ENCODE data around the gene WSB2. TPM values are rescaled to one million over a fixed set of nuclear protein-coding genes. Genes with fewer than 3 reads are reported as not detected.

Gene WSB2
- polyA plus RNA-seq, 1 donor: 68.1 TPM

DNA sequence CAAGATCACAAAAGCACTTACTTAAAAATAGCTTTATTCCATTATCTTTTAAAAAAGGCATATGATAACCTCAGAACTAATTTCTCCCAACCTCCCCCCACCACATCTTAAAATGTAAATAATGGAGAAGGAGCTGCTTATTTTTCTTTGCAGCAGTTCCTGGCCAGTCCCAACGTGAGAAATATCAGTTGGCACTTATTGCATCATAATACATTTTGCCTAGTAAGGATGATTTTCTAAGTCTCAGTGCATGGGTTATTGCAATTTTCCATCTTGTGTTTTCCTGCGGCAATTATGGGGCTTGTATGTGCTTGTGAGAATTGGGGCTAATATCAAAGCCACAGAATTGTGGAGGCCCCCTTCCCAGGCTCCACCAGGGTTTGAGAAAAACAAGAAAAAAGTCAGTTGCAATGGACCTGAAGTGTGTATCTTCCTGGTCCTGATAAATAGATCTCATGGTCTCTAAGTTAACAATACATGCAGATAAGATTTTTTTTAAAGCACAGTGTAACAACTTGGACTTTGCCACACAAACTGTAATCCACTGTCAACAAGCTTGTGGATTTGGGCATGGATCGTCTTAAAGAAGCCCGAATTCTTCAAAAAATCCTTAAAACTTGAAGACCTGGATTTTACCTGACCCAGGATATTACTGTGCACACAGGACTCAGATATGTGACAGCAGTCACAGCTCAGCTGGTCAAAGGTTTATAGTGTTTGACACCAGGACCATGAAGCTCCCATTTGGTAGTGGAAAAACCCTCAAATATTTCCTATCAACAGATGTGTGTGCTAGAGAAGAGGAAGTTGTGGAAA is 2.8 kb upstream of the WSB2 start:
- Histone ChIP-seq H3K27me3 (ENCODE audit: control insufficient read depth, insufficient read depth, low read length) (no peaks in the 10 kb centered on the region), H3K9me3 (ENCODE audit: control insufficient read depth, low read depth, low read length) (no peaks in the 10 kb centered on the region), H3K27ac (ENCODE audit: low read length) (peak overlapping the region; percentile 95), H3K4me3 (ENCODE audit: low read length) (no peak overlapping the region), H3K4me1 (ENCODE audit: control insufficient read depth, insufficient read depth, low read length) (peaks cover 22% of the 10 kb centered on the region), H3K36me3 (ENCODE audit: control insufficient read depth, insufficient read depth, low read length) (no peaks in the 10 kb centered on the region)
- DNase-seq: peak in 1 of 2 donors; percentile 84
- WGBS (ENCODE audit: insufficient coverage, low lambda C conversion rate): no CpG with 5 or more reads among the region's 4 CpGs

DNA sequence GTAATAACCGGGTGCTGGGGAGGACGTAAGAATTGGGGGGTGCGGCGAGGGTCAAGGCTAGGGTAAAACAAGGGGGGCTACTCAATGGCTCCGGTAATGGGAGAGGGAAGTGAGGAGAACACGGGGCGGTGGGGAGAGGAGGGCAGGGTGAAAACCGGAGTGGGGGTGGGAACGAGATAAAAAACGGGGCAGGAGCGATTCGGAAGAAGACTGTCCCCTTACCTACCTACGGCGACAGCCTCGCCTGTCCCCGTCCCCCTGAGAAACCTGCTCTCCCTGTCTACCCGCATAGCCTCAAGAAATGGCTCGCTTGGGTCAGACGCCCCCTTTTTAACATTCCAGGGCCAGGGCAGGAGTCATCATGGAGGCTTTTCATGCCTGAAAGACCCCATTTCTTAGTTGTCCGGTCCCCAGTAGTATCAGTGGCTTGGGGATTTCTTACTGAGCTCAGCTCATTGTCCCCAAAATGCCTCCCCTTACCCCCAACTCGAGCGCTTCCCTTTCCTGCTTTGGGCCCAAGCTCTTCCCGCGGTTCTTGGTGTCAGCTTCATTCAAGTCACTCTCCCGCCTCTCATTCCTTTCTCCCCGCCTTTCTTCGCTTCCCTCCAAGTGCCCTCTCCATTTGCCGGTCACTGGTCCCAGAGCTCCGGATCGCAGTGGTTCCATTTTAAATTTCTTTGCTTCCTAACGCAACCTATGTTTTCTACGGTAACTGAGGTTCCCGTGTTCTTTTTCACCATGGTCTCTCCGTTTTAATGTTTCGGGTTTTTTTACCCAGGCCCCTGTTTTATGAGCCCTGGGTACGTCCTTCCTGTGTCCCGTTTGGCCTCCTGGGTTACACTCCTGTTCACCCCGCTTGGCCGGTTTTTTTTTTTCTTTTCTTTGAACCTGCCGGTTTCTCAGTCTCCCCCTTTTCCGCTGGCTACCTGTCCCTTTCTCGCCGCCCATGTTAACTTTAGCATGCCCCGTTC is 1.2 kb upstream of the WSB2 start:
- under 1% methylated on average over 12 of the region's 44 CpGs for WGBS (ENCODE audit: insufficient coverage, low lambda C conversion rate)
- peak overlapping the region; percentile 95 for H3K27ac ChIP-seq (ENCODE audit: low read length)
- DNase-seq: peak in 1 of 2 donors; percentile 72
- H3K9me3 ChIP-seq (ENCODE audit: control insufficient read depth, low read depth, low read length): no peaks in the 10 kb centered on the region
- peak overlapping the region; percentile 73 for H3K4me3 ChIP-seq (ENCODE audit: low read length)
- H3K36me3 ChIP-seq (ENCODE audit: control insufficient read depth, insufficient read depth, low read length): peaks cover 2% of the 10 kb centered on the region
- H3K27me3 ChIP-seq (ENCODE audit: control insufficient read depth, insufficient read depth, low read length): no peaks in the 10 kb centered on the region
- H3K4me1 ChIP-seq (ENCODE audit: control insufficient read depth, insufficient read depth, low read length): peaks cover 22% of the 10 kb centered on the region

DNA sequence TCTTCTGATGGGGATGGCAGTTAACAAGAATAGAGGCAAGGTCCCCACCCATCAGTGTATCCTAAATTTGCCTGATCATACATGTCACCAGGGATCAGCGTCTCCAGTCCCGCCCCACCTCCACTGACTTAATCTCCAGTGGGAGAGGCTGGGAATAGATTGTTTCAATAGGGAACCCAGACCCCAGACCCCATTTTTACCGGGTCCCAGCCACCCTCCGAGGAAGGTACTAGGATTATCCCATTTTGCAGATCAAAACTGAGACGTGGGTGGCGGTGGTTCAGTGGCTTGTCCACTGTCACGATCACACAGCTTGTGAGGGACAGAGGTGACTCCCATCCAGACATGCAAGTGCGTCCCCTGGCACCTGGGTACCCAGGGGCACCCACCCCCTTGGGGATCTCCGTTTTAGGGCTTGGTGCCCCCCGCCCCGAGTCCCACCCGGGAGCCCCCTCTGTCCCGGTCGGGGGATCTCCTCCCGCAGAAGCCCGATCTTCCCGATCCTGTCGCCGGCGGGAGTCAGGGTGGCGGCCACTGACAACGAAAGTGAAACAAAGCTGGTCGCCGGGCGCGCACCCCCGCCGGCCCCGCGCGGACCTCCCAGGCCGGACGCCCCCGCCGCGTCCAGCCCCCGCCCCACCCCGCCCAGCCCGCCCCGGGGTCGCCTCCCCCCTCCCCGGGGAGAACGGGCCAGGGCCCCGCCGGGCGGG is 523 bp downstream of the WSB2 start:
- Histone ChIP-seq H3K9me3 (ENCODE audit: control insufficient read depth, low read depth, low read length) (no peaks in the 10 kb centered on the region), H3K27ac (ENCODE audit: low read length) (peak overlapping the region; percentile 97), H3K4me1 (ENCODE audit: control insufficient read depth, insufficient read depth, low read length) (peaks cover 18% of the 10 kb centered on the region), H3K4me3 (ENCODE audit: low read length) (peak overlapping the region; percentile 73), H3K36me3 (ENCODE audit: control insufficient read depth, insufficient read depth, low read length) (peaks cover 2% of the 10 kb centered on the region), H3K27me3 (ENCODE audit: control insufficient read depth, insufficient read depth, low read length) (no peaks in the 10 kb centered on the region)
- WGBS (ENCODE audit: insufficient coverage, low lambda C conversion rate): no CpG with 5 or more reads among the region's 46 CpGs
- peak; percentile 43 to 74 for DNase-seq

DNA sequence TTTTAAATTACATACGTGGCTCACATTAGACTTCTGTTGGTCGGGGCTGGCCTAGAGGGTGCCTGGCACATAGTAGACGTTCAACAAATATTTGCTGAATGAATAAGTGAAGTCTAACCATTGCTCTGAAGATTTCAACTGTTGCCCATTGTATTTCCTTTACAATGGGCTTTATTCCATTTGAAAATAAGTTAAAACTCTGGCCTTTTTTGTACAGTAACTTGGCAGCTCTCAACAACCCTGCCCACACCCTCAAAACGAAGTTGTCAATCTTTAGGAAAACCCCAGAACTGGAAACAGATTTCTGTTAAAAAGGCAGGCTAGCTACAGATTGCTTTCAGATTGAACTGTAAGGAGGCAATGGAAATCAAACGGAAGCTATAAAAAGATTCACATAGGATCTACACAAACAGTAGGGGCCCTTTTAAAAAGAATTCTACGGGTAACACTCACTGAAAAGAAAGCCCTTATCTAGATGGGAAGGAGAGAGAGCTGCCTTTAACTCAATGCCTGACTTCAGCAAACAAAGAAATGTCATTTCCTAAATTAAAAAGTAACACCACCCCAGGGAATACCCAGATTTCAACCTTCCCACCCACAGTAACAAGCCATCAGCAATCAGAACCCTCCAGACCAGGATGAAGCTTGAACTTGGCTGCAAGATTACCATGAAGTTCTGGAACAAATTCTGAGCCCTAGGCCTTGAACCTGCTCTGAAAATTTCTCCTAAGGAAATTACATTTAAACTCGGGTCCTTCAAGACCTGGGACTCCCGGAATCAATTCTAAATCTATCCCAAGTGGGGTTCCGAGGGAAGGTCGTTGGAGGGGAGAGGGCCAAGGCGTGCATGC is 1.4 kb downstream of the WSB2 start:
- no peak for DNase-seq
- no CpG with 5 or more reads among the region's 11 CpGs for WGBS (ENCODE audit: insufficient coverage, low lambda C conversion rate)
- Histone ChIP-seq H3K27me3 (ENCODE audit: control insufficient read depth, insufficient read depth, low read length) (no peaks in the 10 kb centered on the region), H3K36me3 (ENCODE audit: control insufficient read depth, insufficient read depth, low read length) (peaks cover 2% of the 10 kb centered on the region), H3K4me3 (ENCODE audit: low read length) (peak overlapping the region; percentile 73), H3K9me3 (ENCODE audit: control insufficient read depth, low read depth, low read length) (no peaks in the 10 kb centered on the region), H3K4me1 (ENCODE audit: control insufficient read depth, insufficient read depth, low read length) (peaks cover 10% of the 10 kb centered on the region), H3K27ac (ENCODE audit: low read length) (peak overlapping the region; percentile 97)

DNA sequence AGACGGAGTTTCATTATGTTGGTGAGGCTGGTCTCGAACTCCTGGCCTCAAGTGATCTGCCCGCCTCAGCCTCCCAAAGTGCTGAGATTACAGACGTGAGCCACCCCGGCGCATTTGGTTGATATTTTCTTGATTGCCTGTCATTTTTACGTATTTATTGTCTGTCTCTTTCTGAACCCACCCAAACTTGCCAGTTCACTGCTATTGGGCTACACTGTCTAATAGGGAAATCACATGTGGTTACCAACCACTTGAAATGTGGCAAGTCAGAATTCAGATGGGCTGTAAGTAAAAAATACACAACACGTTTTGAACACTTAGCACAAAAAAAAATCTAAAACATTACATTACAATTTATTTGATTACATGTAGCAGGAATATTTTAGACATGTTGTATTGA is 2.1 kb downstream of the WSB2 start:
- DNase-seq: no peak
- Histone ChIP-seq H3K4me1 (ENCODE audit: control insufficient read depth, insufficient read depth, low read length) (peaks cover 7% of the 10 kb centered on the region), H3K4me3 (ENCODE audit: low read length) (no peak overlapping the region), H3K27ac (ENCODE audit: low read length) (no peak overlapping the region), H3K9me3 (ENCODE audit: control insufficient read depth, low read depth, low read length) (no peaks in the 10 kb centered on the region), H3K27me3 (ENCODE audit: control insufficient read depth, insufficient read depth, low read length) (no peaks in the 10 kb centered on the region), H3K36me3 (ENCODE audit: control insufficient read depth, insufficient read depth, low read length) (peaks cover 2% of the 10 kb centered on the region)
- no CpG with 5 or more reads among the region's 8 CpGs for WGBS (ENCODE audit: insufficient coverage, low lambda C conversion rate)

DNA sequence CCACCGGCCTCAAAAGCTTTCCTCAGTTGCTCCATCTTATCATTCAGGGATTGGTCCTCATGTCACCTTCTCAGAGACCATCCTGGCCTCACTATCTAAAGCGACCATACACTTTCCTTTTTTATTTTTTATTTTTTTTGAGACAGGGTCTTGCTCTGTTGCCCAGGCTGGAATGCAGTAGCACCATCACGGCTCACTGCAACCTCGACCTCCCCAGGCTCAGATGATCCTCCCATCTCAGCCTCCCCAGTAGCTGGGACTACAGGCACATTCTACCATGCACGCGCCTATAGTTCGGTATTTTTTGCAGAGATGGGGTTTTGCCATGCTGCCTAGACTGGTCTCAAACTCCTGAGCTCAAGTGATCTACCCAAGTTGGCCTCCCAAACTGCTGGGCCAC is 2.8 kb downstream of the WSB2 start:
- H3K4me1 ChIP-seq (ENCODE audit: control insufficient read depth, insufficient read depth, low read length): peaks cover 9% of the 10 kb centered on the region
- no peak for DNase-seq
- no peak overlapping the region for H3K4me3 ChIP-seq (ENCODE audit: low read length)
- H3K27ac ChIP-seq (ENCODE audit: low read length): no peak overlapping the region
- 100% methylated on average over 1 of the region's 7 CpGs for WGBS (ENCODE audit: insufficient coverage, low lambda C conversion rate)
- no peaks in the 10 kb centered on the region for H3K27me3 ChIP-seq (ENCODE audit: control insufficient read depth, insufficient read depth, low read length)
- H3K9me3 ChIP-seq (ENCODE audit: control insufficient read depth, low read depth, low read length): no peaks in the 10 kb centered on the region
- peaks cover 2% of the 10 kb centered on the region for H3K36me3 ChIP-seq (ENCODE audit: control insufficient read depth, insufficient read depth, low read length)

DNA sequence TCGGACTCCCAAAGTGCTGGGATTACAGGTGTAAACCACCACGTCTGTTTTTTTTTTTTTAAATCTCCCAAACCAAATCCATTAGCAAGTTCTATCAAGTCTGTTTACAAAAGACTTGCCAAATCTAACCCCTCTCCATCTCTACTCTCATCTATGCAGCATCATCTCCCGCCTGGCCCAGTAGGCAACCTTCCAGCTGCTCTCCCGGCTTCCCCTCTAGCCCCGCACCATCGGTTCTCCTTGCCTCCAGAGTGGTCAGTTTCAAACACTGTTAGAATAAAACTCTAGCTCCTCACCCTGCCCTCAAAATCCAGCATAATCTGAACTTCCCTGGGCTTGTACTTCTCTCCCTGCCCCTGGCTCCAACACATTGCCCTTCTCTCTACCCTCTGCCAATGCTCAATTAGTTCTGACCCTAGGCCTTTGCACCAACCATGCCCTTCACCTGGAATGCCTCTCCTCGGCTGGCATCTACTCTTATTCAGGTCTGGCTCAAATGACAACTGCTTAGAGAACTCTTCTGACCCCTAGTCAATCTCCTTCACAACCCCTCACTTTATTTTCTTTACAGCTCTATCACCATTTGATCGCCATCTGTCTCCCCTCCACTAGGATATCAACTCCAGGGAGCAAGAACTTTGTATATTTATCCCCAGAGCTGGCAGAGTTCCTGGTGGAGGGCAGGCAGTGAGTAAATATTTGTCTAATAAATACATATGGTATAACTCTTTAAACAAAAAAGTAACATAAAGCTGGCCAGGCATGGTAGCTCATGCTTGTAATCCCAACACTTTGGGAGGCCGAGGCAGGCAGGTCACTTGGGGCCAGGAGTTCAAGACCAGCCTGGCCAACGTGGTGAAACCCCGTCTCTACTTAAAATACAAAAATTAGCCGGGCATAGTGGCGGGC is 4.9 kb downstream of the WSB2 start:
- Histone ChIP-seq H3K36me3 (ENCODE audit: control insufficient read depth, insufficient read depth, low read length) (peaks cover 9% of the 10 kb centered on the region), H3K27me3 (ENCODE audit: control insufficient read depth, insufficient read depth, low read length) (no peaks in the 10 kb centered on the region), H3K9me3 (ENCODE audit: control insufficient read depth, low read depth, low read length) (no peaks in the 10 kb centered on the region), H3K27ac (ENCODE audit: low read length) (no peak overlapping the region), H3K4me1 (ENCODE audit: control insufficient read depth, insufficient read depth, low read length) (peaks cover 18% of the 10 kb centered on the region), H3K4me3 (ENCODE audit: low read length) (no peak overlapping the region)
- 66% methylated on average over 3 of the region's 13 CpGs for WGBS (ENCODE audit: insufficient coverage, low lambda C conversion rate)
- no peak for DNase-seq

DNA sequence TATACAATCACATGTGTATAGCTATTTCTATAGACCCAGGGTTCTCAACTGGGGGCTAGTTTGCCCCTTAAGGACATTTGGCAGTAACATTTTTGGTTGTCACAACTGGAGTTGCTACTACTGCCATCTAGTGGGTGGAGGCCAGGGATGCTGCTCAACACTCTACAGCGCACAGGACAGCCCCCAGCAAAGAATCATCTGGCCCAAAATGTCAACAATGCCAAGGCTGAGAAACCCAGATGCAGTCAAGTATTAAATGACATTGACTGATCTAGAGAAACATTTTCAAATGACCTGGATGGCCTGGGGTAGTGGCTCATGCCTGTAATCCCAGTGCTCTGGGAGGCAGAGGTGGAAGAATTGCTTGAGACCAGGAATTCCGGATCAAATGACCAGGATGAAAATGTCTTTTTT is 5.8 kb downstream of the WSB2 start:
- H3K9me3 ChIP-seq (ENCODE audit: control insufficient read depth, low read depth, low read length): no peaks in the 10 kb centered on the region
- WGBS (ENCODE audit: insufficient coverage, low lambda C conversion rate): 100% methylated on average over 1 of the region's 2 CpGs
- peak; percentile 43 to 46 for DNase-seq
- peaks cover 17% of the 10 kb centered on the region for H3K36me3 ChIP-seq (ENCODE audit: control insufficient read depth, insufficient read depth, low read length)
- no peak overlapping the region for H3K27ac ChIP-seq (ENCODE audit: low read length)
- H3K27me3 ChIP-seq (ENCODE audit: control insufficient read depth, insufficient read depth, low read length): no peaks in the 10 kb centered on the region
- peaks cover 18% of the 10 kb centered on the region for H3K4me1 ChIP-seq (ENCODE audit: control insufficient read depth, insufficient read depth, low read length)
- H3K4me3 ChIP-seq (ENCODE audit: low read length): no peak overlapping the region
